Hepatocyte (in vitro differentiated cells): ENCODE measurements around the gene ALK.

ENCODE experiments used
- CTCF ChIP-seq: fragments of 200-600 bp; sonication (generic); IDR thresholded peaks from 2 replicates; pipeline ENCODE4 v1.5.1; 2016; ENCODE audit warnings: antibody characterized with exemption, mild to moderate bottlenecking; ENCODE audit not compliant: poor library complexity
- EZH2 ChIP-seq: fragments of 200-600 bp; sonication (generic); IDR thresholded peaks from 2 replicates; pipeline ENCODE4 v1.6.1; 2016; ENCODE audit warnings: antibody characterized with exemption, mild to moderate bottlenecking, borderline replicate concordance
- EZH2phosphoT487 ChIP-seq: fragments of 200-600 bp; sonication (generic); IDR thresholded peaks from one replicate; pipeline ENCODE4 v1.6.1; 2018; ENCODE audit warnings: antibody characterized with exemption, mild to moderate bottlenecking, low read depth, moderate library complexity; ENCODE audit not compliant: unreplicated experiment, severe bottlenecking

- TF ChIP-seq EZH2 (no peak), CTCF (no peak), EZH2phosphoT487 (no peak)
Observed at GRCh38 chr2:29766191-29766590, 155.2 kb downstream of the ALK start.
